IPS-18c (cell line): ENCODE results near the gene ADAMTSL5.
A peak's percentile ranks its signal among the peaks of the same experiment; 100 is the strongest.

Experiments
- H3K4me3 ChIP-seq: 2 replicates; pipeline ENCODE4 v1.7.0; 2013; ENCODE audit warnings: low read depth, mild to moderate bottlenecking, low read length, moderate library complexity; ENCODE audit not compliant: insufficient read depth
- H3K9me3 ChIP-seq: one replicate; pipeline ENCODE4 v1.6.1; 2013; ENCODE audit warnings: mild to moderate bottlenecking, low read length, moderate library complexity; ENCODE audit not compliant: control insufficient read depth, insufficient read depth

Gene ADAMTSL5

DNA sequence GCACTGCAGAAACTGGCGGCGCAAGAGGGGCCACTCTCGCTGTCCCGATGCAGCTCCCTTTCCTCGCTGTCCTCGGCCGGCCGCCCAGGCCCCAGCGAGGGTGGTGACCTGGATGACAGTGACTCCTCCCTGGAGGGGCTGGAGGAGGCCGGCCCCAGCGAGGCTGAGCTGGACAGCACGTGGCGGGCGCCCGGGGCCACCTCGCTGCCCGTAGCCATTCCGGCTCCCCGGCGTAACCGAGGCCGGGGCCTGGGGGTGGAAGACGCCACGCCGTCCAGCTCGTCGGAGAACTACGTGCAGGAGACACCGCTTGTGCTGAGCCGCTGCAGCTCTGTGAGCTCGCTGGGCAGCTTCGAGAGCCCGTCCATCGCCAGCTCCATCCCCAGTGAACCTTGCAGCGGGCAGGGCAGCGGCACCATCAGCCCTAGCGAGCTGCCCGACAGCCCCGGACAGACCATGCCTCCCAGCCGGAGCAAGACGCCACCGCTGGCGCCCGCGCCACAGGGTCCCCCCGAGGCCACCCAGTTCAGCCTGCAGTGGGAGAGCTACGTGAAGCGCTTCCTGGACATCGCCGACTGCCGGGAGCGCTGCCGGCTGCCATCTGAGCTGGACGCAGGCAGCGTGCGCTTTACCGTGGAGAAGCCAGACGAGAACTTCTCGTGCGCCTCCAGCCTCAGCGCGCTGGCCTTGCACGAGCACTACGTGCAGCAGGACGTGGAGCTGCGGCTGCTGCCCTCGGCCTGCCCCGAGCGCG is 46.2 kb downstream of the ADAMTSL5 start:
- H3K4me3 ChIP-seq: peak overlapping the region; percentile 40
- H3K9me3 ChIP-seq: peaks cover 4% of the 10 kb centered on the region

DNA sequence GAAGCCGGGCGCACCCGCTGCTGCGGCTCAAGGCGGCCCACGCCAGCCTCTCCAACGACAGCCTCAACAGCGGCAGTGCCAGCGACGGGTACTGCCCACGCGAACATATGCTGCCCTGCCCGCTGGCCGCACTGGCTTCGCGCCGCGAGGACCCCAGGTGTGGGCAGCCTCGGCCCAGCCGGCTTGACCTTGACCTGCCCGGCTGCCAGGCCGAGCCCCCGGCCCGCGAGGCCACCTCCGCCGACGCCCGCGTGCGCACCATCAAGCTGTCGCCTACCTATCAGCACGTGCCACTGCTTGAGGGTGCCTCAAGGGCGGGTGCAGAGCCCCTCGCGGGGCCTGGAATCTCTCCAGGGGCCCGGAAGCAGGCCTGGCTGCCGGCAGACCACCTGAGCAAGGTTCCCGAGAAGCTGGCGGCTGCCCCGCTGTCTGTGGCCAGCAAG is 46.8 kb downstream of the ADAMTSL5 start:
- Histone ChIP-seq H3K9me3 (peaks cover 4% of the 10 kb centered on the region), H3K4me3 (peak overlapping the region; percentile 9; the same call in 1 of the 2 replicates)

DNA sequence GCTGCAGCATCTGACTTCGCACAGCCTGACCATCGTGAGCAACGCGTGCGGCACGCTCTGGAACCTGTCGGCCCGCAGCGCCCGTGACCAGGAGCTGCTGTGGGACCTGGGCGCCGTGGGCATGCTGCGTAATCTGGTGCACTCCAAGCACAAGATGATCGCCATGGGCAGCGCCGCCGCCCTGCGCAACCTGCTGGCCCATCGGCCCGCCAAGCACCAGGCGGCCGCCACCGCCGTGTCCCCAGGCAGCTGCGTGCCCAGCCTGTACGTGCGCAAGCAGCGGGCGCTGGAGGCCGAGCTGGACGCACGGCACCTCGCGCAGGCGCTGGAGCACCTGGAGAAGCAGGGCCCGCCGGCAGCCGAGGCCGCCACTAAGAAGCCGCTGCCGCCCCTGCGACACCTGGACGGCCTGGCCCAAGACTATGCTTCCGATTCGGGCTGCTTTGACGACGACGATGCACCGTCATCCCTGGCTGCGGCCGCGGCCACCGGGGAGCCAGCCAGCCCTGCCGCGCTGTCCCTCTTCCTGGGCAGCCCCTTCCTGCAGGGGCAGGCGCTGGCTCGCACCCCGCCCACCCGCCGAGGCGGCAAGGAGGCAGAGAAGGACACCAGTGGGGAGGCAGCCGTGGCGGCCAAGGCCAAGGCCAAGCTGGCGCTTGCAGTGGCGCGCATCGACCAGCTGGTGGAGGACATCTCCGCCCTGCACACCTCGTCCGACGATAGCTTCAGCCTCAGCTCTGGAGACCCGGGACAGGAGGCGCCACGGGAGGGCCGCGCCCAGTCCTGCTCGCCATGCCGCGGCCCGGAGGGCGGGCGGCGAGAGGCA is 47.4 kb downstream of the ADAMTSL5 start:
- Histone ChIP-seq H3K4me3 (no peak overlapping the region), H3K9me3 (peaks cover 4% of the 10 kb centered on the region)

DNA sequence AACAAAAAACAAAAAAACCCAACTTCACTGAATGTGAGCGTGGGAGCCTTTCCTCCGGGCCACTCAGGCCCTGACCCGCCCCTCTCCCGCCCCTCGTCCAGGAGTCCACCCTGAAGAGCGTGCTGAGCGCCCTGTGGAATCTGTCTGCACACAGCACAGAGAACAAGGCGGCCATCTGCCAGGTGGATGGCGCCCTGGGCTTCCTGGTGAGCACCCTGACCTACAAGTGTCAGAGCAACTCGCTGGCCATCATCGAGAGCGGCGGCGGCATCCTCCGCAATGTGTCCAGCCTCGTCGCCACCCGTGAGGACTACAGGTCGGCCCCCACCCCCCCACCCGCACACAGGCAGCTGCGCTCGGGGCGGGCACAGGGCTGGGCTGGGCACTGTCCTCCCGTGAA is 51.0 kb downstream of the ADAMTSL5 start:
- Histone ChIP-seq H3K9me3 (peaks cover 4% of the 10 kb centered on the region), H3K4me3 (no peak overlapping the region)

DNA sequence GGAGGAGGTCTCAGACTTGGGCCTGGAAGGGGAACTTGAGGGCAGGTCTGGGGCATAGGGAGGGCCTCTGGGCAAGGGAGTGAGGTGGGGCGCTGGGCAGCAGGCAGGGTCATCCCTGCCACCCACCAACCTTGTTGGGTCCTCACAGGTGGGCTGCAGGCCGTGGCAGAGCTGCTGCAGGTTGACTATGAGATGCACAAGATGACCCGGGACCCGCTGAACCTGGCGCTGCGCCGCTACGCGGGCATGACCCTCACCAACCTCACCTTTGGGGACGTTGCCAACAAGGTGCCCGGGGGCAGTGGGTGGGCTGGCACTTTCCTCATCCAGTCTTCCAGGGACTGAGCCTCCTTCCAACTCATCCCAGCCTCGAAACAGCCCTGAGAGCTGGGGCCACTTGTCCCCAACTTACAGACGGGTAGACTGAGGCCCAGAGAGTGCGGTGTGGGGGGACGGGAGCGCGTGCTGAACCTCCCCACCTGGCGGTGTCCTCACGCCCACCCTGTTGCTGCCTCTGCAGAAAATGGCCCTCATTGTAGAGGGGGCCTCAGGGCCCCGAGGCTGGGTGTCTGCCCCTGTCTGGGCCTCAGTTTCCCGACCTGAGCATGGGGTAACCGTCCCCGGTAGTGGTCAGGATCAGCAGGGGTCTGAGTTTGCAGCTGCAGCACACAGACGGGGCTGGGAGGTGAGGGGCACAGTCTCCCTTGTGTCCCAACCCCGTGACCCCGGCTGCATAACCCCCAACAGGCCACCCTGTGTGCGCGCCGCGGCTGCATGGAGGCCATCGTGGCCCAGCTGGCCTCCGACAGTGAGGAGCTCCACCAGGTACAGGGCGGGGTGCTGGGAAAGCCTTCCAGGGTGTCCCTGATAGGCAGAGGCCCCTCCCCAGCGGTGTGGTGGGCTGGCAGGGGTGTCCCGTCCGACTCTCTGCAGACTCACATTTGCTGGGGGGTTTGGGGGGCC is 52.5 kb downstream of the ADAMTSL5 start:
- Histone ChIP-seq H3K9me3 (peaks cover 2% of the 10 kb centered on the region), H3K4me3 (no peak overlapping the region)

DNA sequence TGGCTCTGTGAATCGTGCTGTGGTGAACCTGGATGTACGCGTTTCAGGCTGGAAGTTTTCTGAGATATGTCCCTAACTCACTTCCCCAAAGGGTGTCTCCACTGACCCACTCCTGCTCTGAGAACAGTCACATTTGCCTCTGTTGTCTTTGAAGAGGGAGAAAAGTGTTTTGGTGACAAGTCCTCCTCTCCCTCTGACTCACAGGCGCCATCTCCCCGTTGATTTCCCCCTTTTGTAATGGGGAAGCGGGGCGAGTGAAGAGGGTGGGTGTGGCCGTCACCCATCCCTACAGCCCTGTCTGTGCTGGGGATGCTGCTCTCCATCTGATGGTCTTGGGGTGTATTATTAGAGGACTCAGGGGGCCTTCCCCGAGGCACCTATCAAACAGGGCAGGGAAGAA is 53.3 kb downstream of the ADAMTSL5 start:
- H3K4me3 ChIP-seq: no peak overlapping the region
- H3K9me3 ChIP-seq: peaks cover 2% of the 10 kb centered on the region

DNA sequence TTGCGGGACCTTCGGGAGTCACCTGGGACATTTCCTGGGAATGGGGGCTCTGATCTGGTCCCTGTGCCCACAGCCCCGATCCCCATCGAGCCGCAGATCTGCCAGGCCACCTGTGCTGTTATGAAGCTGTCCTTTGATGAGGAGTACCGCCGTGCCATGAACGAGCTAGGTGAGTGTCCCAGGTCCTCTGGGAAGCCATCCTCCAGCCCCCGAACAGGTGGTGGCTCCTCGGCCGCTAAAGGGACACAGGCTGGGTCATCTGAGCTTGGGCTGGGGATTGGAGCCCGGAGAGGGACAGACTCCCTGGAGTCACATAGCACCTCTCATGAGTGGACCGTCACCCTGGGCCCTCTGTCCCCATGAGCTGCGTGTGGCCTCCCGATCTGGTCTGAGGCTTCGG is 54.9 kb downstream of the ADAMTSL5 start:
- no peak overlapping the region for H3K4me3 ChIP-seq
- H3K9me3 ChIP-seq: peaks cover 2% of the 10 kb centered on the region

DNA sequence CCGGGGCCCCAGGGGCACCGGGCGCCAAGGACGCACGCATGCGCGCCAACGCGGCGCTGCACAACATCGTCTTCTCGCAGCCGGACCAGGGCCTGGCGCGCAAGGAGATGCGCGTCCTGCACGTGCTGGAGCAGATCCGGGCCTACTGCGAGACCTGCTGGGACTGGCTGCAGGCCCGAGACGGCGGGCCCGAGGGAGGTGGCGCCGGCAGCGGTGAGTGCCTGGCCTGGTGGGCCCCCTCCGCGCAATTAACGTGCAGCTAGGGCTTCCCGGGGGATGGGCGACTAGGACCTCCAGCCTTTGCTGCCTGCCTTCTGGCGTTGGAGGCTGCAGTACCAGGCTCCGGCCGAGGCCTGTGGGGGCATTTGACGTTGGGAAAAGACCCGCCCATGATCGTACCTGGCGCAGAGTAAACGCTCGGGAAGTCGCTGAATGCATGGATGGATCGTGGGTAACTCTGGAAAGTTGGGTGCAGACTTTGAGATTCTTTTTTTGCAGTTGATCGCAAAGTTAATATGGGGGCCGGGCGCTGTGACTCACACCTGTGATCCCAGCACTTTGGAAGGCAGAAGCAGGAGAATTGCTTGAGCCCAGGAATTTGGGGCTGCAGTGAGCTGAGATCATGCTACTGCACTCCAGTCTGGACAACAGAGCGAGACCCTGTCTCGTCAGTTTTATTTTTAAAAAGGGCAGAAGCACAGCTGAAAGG is 55.6 kb downstream of the ADAMTSL5 start:
- Histone ChIP-seq H3K4me3 (no peak overlapping the region; the same call in 1 of the 2 replicates), H3K9me3 (peaks cover 2% of the 10 kb centered on the region)

DNA sequence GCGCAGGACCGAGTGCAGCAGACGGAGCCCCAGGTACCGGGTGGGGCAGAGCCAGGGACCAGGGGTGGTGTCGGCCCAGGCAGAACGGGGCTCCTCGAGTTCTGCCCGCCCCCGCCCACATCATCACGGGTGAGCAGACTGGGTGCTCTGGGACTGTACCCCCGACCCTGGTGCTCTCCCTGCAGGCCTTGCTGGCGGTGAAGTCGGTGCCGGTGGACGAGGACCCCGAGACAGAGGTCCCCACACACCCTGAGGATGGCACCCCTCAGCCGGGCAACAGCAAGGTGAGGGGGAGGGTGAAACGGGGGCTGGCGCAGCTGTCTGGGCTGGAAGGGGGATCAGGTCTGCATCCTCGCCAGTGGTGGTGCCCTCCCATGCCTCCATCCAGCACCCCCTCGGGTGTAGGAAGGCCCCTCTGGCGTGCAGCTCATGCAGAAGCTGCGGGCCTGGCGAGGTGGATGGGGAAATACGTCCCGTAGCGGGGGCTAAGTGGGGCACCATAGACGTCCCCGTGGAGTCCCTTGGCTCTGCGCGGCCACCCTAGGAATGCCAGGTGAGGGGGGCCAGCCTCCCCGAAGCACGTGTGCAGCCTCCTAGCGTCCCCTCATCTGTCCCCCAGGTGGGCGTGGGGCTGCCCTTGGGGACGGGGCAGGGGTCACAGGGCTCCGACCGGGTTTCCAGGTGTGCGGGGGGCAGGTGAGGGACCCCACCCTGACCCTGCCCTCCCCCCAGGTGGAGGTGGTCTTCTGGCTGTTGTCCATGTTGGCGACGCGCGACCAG is 56.5 kb downstream of the ADAMTSL5 start:
- H3K4me3 ChIP-seq: no peak overlapping the region
- peaks cover 2% of the 10 kb centered on the region for H3K9me3 ChIP-seq

DNA sequence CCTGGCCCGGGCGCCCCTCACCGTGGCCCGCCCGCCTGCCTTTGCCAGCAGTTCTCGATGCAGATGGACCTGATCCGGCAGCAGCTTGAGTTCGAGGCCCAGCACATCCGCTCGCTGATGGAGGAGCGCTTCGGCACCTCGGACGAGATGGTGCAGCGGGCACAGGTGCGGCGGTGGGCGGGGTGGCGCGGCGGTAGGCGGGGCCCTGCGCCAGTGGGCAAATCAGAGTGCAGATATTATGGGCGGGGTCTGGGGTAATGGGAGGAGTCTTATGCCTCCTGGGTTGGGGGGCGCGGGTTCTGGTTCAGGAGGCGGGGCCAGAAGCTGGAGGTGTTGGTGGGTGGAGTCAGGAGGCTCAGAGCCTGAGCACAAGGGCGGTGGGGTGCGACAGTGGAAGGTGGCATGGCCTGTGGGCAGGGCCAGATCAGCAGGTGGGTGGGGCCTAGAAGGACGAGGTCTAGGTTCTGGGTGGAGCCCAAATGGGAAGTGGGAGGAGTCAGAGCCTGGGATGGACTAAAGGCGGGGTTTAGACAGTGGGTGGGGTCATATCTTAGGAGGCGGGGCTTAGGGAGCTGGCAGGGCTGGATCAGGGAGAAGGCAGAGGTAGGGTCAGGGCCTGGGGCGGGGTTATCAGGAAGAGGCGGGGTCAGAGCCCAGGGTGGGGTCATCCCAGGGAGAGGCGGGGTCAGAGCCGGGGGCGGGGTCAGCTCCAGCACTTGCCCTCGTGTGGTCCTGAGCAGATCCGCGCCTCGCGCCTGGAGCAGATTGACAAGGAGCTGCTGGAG is 57.3 kb downstream of the ADAMTSL5 start:
- Histone ChIP-seq H3K9me3 (peaks cover 2% of the 10 kb centered on the region), H3K4me3 (peak overlapping the region; percentile 20; the same call in 1 of the 2 replicates)
